T-helper 1 cell treated with Interleukin-12 subunit alpha and Interleukin-12 subunit beta and Interleukin-4 antibody, amounts not matched to agents 30 ng/mL and 1 ng/mL, for 36 hours (primary cell): Measurements from ENCODE around the gene KY. TPM values are rescaled to one million over a fixed set of nuclear protein-coding genes. Genes with fewer than 3 reads are reported as not detected.
"Not testable (repeated sequence)": the region's sequence is repeated elsewhere in the genome, so short reads cannot be mapped to it uniquely, and the experiment has no call there.

Experiments
- intact Hi-C: fragments of 100-400 bp; cut with micrococcal nuclease; formaldehyde crosslinking; loops from one replicate; pipeline ENCODE4 v1.15.1; 2024
- total RNA-seq: library from RNA; stranded (reverse); gene quantifications from 2 replicates; pipeline ENCODE4 v1.2.3, GENCODE V29; 2022

KY gene
- total RNA-seq, 1 donor from 2014 or later, result not detected

- intact Hi-C loops, result no loop called here
These were observed 46.9 kb downstream of the KY start for GRCh38 chr3:134603956-134604355.

- intact Hi-C loops, result no loop called here
These were observed 47.3 kb downstream of the KY start for GRCh38 chr3:134603480-134603879.

- intact Hi-C loops, result no loop called here
These were observed 48.4 kb downstream of the KY start for GRCh38 chr3:134602440-134602814.

GRCh38 chr3:134601539-134602439 is 49.0 kb downstream of the KY start:
- intact Hi-C loops, result loop anchor here (1.0 to 2.0 kb wide), 3 partner anchors 40 to 903 kb away; no protein-coding TSS in a partner anchor

- intact Hi-C loops, result loop anchor here (1.0 to 2.0 kb wide), 4 partner anchors 40 to 1441 kb away; no protein-coding TSS in a partner anchor
These were observed 49.9 kb downstream of the KY start for GRCh38 chr3:134600685-134601463.

- intact Hi-C loops, result loop anchor here (1.0 to 2.0 kb wide), 2 partner anchors 905 to 1442 kb away; no protein-coding TSS in a partner anchor
These were observed 50.6 kb downstream of the KY start for GRCh38 chr3:134600206-134600605.

- intact Hi-C loops, result no loop called here
These were observed 51.9 kb downstream of the KY start for GRCh38 chr3:134598763-134599545.

- intact Hi-C loops, result no loop called here
These were observed 53.3 kb downstream of the KY start for GRCh38 chr3:134597390-134597970.

GRCh38 chr3:134594986-134595385 is 55.8 kb downstream of the KY start:
- intact Hi-C loops, result not testable (repeated sequence)

GRCh38 chr3:134594331-134594741 is 56.5 kb downstream of the KY start:
- intact Hi-C loops, result no loop called here

GRCh38 chr3:134592806-134593205 is 58.0 kb downstream of the KY start:
- intact Hi-C loops, result no loop called here

- intact Hi-C loops, result no loop called here
These were observed 60.1 kb downstream of the KY start for GRCh38 chr3:134590766-134591165.

- intact Hi-C loops, result no loop called here
These were observed 71.6 kb downstream of the KY start for GRCh38 chr3:134579141-134579665.

- intact Hi-C loops, result no loop called here
These were observed 74.0 kb downstream of the KY start for GRCh38 chr3:134576831-134577230.

GRCh38 chr3:134576426-134576825 is 74.4 kb downstream of the KY start:
- intact Hi-C loops, result no loop called here

GRCh38 chr3:134569899-134570298 is 80.9 kb downstream of the KY start:
- intact Hi-C loops, result not testable (repeated sequence)

GRCh38 chr3:134568790-134569189 is 82.0 kb downstream of the KY start:
- intact Hi-C loops, result no loop called here

- intact Hi-C loops, result no loop called here
These were observed 83.2 kb downstream of the KY start for GRCh38 chr3:134567605-134568004.

GRCh38 chr3:134564991-134565390 is 85.8 kb downstream of the KY start:
- intact Hi-C loops, result no loop called here

- intact Hi-C loops, result no loop called here
These were observed 87.2 kb downstream of the KY start for GRCh38 chr3:134563601-134564000.

GRCh38 chr3:134562055-134562454 is 88.8 kb downstream of the KY start:
- intact Hi-C loops, result no loop called here
